GM12892 (cell line): ENCODE results near the gene HSFX3.
"Not testable (repeated sequence)": the region's sequence is repeated elsewhere in the genome, so short reads cannot be mapped to it uniquely, and the experiment has no call there.

Experiments
- POLR2A ChIP-seq: IDR thresholded peaks from 2 replicates; pipeline ENCODE4 v1.6.1; 2011; ENCODE audit warnings: low read depth, low read length, control low read depth
- POLR2AphosphoS5 ChIP-seq: IDR thresholded peaks from 2 replicates; pipeline ENCODE4 v1.6.1; 2011; ENCODE audit warnings: low read depth, low read length, control low read depth

DNA sequence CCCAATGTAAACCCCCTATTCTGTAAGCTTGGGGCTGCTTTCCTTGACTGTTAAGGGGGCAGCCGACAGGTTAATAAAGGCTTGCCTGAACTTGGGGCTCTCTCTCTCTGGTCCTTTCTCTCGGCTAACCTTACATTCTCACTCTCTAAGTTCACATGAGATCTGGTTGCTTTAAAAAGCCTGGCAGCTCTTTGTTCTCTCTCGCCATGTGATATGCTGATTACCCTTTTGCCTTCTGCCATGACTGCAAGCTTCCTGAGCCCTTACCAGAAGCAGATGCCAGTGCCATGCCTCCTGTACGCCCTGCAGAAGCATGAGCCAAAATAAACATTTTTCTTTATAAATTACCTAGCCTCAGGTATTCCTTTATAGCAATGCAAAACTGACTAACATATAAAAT lies 5.5 kb upstream of the HSFX3 start:
- TF ChIP-seq POLR2A, POLR2AphosphoS5: not testable (repeated sequence)
